Pancreas (tissue), 10 donors: ENCODE measurements around the gene RNF121. TPM values are rescaled to one million over a fixed set of nuclear protein-coding genes. Genes with fewer than 3 reads are reported as not detected.

Experiments
- ATAC-seq, 4 donors: fragments of 200-7000 bp; cut with Tn5 transposase; one replicate each; pipeline versions ENCODE4 v1.8.0 to v1.9.1; 2020; ENCODE audit warnings: mild to moderate bottlenecking in 4 of 4, moderate library complexity in 4 of 4
- DNase-seq, 6 donors: peaks; one replicate each; pipeline ENCODE4 v3.0.0-alpha.2; 2020
- FAIRE-seq: peaks from 2 replicates; lab custom pipeline; 2012; peaks lifted over from hg19 to GRCh38; lab: Jason Lieb, UNC
- H3K27ac ChIP-seq, 4 donors: fragments of 200-600 bp; sonication (generic); 1 replicate in 3 of 4; 2 replicates in 1 of 4; pipeline versions ENCODE4 v1.5.0 to v1.8.0; 2020
- H3K27me3 ChIP-seq, 4 donors: fragments of 200-600 bp; one replicate each; pipeline ENCODE4 v1.8.0; 2021
- H3K36me3 ChIP-seq, 3 donors: fragments of 200-600 bp; sonication (generic) in 1 of 3; one replicate each; pipeline versions ENCODE4 v1.5.0 to v1.8.0; 2020 to 2021
- H3K4me1 ChIP-seq, 3 donors: fragments of 200-600 bp; one replicate each; pipeline ENCODE4 v1.8.0; 2021
- H3K4me3 ChIP-seq, 4 donors: fragments of 200-600 bp; sonication (generic) in 2 of 4; one replicate each; pipeline versions ENCODE4 v1.5.0 to v1.8.0; 2020 to 2021
- H3K9me3 ChIP-seq, 4 donors: fragments of 200-600 bp; one replicate each; pipeline ENCODE4 v1.8.0; 2021
- WGBS, 2 donors: extraction: QIAGEN DNeasy Blood & Tissue Kit; methylation state at CpG; one replicate each; pipeline ENCODE4 v1.1.7; 2013; 5-methylcytosine and 5-hydroxymethylcytosine counted together
- intact Hi-C, 3 donors: fragments of 100-400 bp; cut with DNase I; formaldehyde crosslinking; loops; one replicate each; pipeline versions ENCODE4 v1.11.1 to v1.14.2; 2022
- polyA plus RNA-seq, 2 donors: library from polyadenylated mRNA; stranded (reverse); fragments of 200-250 nt; gene quantifications; one replicate each; pipeline ENCODE4 v1.2.3, GENCODE V29; 2013
- total RNA-seq, 6 donors: library from RNA; stranded (reverse); fragmentation: NEBNext Ultra II Directional in 4 of 6; extraction: Animal tissue kit (Norgen Biotek cat#: 25700) in 4 of 6; gene quantifications; one replicate each; pipeline versions ENCODE4 v1.2.1 to v1.2.4, GENCODE V29; 2021 to 2023
- TF ChIP-seq, protein P1 (sequence below), 4 donors: fragments of 200-600 bp; sonication (generic) in 3 of 4; IDR thresholded peaks; one replicate each; pipeline versions ENCODE4 v1.5.0 to v1.8.0; 2021; ENCODE audit warnings: antibody characterized with exemption in 4 of 4
- donor health status: healthy with polysubstance abuse.
- donor health status: DM: no; HTN: no; CAD: no; lungs with moderate emphysema.
- donor health status: DM: no; HTN: no; CAD: no.
- donor health status: control.
- donor health status: control.
- donor health status: Bipolar disorder and iron deficiency.
- donor health status: DM: yes; HTN: yes; CAD: no.
- donor health status: DM: no; HTN: no; CAD: no.
- donor health status: DM: no; HTN: no; CAD: no.
- donor health status: DM: yes; HTN: yes; CAD: no.

The RNF121 gene
- total and polyA plus RNA-seq, 8 donors = 10.9 to 20.7 (median 13.8) TPM

DNA sequence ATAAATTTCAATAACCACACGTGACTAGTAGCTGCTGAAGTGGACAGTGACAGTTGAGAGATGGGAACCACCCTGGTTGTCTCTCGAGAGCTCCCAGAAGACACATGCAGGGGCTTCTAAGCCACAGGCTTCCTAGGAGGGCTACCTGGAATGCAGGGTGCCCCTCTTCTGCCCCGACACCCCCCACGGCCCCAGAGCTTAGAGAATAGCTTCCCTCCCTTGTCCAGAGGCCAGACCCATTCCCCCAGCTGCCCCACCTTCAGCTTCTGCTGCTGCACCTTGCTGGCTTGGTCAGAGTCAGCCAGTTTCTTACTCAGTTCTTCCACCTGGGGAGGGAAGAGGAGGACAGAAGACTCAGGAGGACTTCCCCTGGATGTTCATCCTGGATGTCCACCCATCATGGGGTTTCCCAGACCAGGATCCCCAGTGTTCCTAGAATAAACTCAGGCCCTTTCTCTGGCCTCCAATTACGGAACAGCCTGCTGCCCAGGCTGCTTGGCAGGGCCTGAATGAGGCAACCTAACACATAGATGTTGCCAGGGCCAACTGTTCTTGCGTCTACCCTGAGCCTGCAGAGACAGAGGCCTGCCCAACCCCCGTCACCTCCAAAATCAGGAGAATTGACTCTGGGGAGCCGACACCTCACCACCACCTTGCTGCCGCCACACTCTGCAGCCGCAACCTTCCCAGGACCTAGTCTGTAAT is 81.8 kb downstream of the RNF121 start:
- FAIRE-seq (no peak), DNase-seq (no peak), ATAC-seq (no peak)

DNA sequence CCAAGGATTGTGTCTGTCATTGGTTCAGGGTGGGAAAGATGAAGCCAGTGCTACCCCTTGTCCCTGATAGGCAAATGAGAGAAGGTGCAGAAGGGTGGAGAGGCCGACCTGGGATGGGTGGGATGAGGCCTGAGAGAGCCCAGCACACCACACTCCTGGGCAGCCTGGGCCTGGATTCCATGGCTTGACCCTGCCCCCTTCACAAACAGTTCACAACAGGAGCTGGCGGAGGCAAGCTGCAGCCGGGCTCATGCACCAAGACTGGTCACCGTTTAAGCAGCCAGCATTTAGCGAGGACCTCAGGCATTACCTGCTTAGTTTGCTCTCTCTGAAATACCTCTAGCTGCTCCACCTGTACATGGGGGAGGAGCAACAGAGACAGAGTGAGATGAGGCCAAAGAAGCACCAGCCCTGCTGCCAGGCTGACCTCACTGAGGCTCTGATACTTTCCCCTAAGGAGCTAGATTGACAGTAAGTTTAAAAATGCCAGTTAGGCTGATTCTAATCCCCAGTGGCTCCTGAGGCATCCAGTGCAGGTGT is 83.3 kb downstream of the RNF121 start:
- Histone ChIP-seq H3K27ac (peak overlapping the region in 1 of 4 donors; percentile 14), H3K36me3 (peaks cover 5 to 98% (median 71%) of the 10 kb centered on the region in 3 donors), H3K4me1 (peaks cover 6 to 10% (median 9%) of the 10 kb centered on the region in 3 donors), H3K4me3 (no peak overlapping the region), H3K27me3 (no peaks in the 10 kb centered on the region), H3K9me3 (no peaks in the 10 kb centered on the region)
- WGBS, 2 donors = 70 to 76% methylated on average over 5 of the region's 5 CpGs
- FAIRE-seq (no peak), ATAC-seq (no peak), DNase-seq (no peak)
- intact Hi-C loops = no loop called here
- TF ChIP-seq, protein P1, sequence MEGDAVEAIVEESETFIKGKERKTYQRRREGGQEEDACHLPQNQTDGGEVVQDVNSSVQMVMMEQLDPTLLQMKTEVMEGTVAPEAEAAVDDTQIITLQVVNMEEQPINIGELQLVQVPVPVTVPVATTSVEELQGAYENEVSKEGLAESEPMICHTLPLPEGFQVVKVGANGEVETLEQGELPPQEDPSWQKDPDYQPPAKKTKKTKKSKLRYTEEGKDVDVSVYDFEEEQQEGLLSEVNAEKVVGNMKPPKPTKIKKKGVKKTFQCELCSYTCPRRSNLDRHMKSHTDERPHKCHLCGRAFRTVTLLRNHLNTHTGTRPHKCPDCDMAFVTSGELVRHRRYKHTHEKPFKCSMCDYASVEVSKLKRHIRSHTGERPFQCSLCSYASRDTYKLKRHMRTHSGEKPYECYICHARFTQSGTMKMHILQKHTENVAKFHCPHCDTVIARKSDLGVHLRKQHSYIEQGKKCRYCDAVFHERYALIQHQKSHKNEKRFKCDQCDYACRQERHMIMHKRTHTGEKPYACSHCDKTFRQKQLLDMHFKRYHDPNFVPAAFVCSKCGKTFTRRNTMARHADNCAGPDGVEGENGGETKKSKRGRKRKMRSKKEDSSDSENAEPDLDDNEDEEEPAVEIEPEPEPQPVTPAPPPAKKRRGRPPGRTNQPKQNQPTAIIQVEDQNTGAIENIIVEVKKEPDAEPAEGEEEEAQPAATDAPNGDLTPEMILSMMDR (IDR thresholded peaks at IDR 0.05) = no peak

More for the DNA sequence above, 81.8 kb downstream of the RNF121 start:
- Histone ChIP-seq H3K27me3 (no peaks in the 10 kb centered on the region), H3K36me3 (peaks cover 7 to 98% (median 69%) of the 10 kb centered on the region in 3 donors), H3K27ac (no peak overlapping the region), H3K4me1 (peaks cover 6 to 10% (median 9%) of the 10 kb centered on the region in 3 donors), H3K4me3 (no peak overlapping the region), H3K9me3 (no peaks in the 10 kb centered on the region)
- intact Hi-C loops = no loop called here
- TF ChIP-seq, protein P1 (IDR thresholded peaks at IDR 0.05) = no peak
- WGBS, 2 donors = 87 to 92% methylated on average over 10 of the region's 10 CpGs

DNA sequence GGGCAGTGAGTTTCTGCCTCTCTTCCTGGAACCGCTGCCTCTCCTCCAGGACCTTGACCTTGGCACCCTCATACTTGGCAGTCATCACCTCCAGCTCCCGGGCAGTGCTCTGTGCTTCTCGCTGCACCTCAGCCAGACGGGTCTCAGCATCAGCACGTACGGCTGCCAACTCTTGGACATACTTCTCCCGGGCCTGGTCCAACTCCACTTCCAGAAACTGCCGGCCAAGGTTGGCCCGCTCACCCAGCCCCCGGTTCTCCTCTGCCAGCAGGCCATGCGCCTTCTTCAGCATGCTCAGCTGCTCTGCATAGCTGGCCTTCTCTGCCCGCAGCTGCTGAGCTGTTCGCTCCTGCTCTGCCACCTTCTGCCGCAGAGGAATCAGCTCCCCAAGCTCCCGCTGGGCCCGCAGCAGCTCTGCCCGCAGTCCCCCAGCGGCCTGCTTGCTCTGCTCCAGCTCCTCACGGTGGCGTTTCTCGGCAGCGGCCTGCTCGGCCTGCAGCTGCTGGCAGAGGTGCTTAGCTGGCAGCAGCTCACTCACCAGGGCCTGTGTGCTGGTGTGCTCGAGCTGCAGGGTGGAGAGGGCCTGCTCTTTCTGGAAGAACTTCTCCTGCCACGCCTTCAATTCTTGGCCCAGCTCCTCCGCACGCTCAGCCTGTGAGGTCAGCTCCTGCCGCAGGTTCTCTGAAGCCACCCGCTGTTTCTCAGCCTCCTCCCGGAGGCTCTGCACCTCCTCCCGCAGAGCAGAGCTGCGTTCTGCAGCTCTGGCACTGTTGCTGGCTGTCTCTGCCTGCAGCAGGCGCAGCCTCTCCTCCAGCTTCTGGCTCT is 84.3 kb downstream of the RNF121 start:
- H3K4me3 ChIP-seq = no peak overlapping the region
- no peak for FAIRE-seq
- peak overlapping the region in 1 of 4 donors; percentile 48 for H3K27ac ChIP-seq
- 48 to 49% methylated on average over 33 of the region's 33 CpGs for WGBS, 2 donors
- H3K4me1 ChIP-seq = peaks cover 6 to 10% (median 9%) of the 10 kb centered on the region in 3 donors
- peak; percentile 64 to 81 (median 71) for DNase-seq
- no peaks in the 10 kb centered on the region for H3K9me3 ChIP-seq
- intact Hi-C loops = no loop called here
- ATAC-seq = peak; percentile 59 to 77 (median 68)
- TF ChIP-seq, protein P1 (IDR thresholded peaks at IDR 0.05) = no peak
- H3K36me3 ChIP-seq = peaks cover 7 to 98% (median 77%) of the 10 kb centered on the region in 3 donors
- no peaks in the 10 kb centered on the region for H3K27me3 ChIP-seq

DNA sequence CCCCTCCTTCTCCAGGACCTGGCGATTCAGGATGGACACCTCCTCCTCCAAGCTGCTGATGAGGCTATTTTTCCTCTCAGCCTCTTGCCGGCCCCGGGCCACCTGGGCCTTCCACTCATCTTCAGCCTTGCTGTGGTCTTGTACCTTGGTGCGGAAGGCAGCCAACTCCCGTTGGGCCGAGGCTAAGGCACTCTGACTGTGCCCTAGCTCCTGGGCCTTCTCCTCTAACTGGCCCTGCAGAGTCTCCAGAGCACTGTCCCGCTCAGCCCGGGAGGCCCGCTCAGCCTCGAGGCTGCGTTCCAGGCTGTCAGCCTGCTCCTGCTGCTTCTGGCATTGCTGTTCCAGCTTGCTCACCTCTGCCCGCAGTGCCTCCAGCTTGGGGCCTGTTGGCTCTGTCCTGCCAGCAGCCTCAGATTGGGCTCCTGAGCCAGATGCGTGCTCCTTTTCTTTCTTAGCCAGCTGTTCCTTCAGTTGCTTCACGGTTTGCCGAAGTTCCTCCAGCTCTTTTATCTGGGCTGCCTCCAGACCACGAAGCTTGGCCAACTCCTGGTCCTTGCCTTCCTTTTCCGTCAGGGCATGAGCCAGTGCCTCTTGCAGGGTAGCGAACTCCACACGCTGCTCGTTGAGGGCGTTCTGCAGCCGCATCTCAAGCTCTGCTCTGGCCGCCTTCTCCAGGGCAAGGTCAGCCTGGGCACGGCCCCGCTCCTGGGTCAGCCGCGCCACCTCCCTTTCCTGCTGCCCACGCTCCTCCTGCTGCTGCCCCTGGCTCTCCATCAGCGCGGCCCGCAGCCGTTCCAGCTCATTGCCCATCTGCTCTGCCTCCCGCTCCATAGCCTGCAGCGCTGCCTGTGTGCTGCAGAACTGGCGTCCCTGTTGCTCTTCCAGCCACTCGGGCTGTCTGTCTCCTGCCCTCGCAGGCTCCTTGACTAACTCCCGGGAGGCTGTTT is 85.2 kb downstream of the RNF121 start:
- no peak overlapping the region for H3K4me3 ChIP-seq
- H3K27me3 ChIP-seq = no peaks in the 10 kb centered on the region
- intact Hi-C loops = no loop called here
- peaks cover 6 to 10% (median 9%) of the 10 kb centered on the region in 3 donors for H3K4me1 ChIP-seq
- FAIRE-seq (no peak), DNase-seq (peak in 2 of 6 donors; percentile 55 to 69), ATAC-seq (no peak)
- H3K9me3 ChIP-seq = no peaks in the 10 kb centered on the region
- H3K36me3 ChIP-seq = peaks cover 10 to 98% (median 80%) of the 10 kb centered on the region in 3 donors
- 86 to 88% methylated on average over 38 of the region's 38 CpGs for WGBS, 2 donors
- peak overlapping the region in 1 of 4 donors; percentile 48 for H3K27ac ChIP-seq
- TF ChIP-seq, protein P1 (IDR thresholded peaks at IDR 0.05) = no peak
